ENCODE data around the gene TXNDC11.
"Not testable (repeated sequence)": the region's sequence is repeated elsewhere in the genome, so short reads cannot be mapped to it uniquely, and the experiment has no call there.

Gene TXNDC11, protein sequence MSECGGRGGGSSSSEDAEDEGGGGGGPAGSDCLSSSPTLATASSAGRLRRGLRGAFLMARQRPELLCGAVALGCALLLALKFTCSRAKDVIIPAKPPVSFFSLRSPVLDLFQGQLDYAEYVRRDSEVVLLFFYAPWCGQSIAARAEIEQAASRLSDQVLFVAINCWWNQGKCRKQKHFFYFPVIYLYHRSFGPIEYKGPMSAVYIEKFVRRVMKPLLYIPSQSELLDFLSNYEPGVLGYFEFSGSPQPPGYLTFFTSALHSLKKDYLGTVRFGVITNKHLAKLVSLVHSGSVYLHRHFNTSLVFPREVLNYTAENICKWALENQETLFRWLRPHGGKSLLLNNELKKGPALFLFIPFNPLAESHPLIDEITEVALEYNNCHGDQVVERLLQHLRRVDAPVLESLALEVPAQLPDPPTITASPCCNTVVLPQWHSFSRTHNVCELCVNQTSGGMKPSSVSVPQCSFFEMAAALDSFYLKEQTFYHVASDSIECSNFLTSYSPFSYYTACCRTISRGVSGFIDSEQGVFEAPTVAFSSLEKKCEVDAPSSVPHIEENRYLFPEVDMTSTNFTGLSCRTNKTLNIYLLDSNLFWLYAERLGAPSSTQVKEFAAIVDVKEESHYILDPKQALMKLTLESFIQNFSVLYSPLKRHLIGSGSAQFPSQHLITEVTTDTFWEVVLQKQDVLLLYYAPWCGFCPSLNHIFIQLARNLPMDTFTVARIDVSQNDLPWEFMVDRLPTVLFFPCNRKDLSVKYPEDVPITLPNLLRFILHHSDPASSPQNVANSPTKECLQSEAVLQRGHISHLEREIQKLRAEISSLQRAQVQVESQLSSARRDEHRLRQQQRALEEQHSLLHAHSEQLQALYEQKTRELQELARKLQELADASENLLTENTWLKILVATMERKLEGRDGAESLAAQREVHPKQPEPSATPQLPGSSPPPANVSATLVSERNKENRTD

GRCh38 chr16:11742536-11743307, at the start of gene TXNDC11:
Gene TXNDC11, minus strand, starts transcription at chr16:11742857. Its CDS starts 127 bp downstream, at chr16:11742730.
- peak; percentile 85 for DNase-seq

- DNase-seq, result no peak
Observed at GRCh38 chr16:11791144-11791828, 48.6 kb upstream of the TXNDC11 start.

DNA sequence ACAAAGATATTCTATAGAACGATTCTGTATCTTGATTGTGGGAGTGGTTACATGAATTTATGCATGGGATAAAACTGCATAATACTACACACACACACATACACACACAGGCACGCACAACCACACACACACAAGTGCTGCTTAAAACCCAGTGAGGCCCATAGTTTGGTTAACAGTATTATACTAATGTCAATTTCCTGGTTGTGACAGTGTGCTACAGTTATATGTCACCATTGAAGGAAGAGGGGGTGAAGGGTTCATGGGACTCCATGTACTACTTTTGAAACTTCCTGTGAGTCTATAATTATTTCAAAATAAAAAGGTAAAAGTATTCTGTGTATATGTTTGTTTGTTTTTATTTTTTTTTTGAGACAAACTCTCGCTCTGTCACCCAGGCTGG, 46.3 kb upstream of the TXNDC11 start:
- DNase-seq, result no peak

GRCh38 chr16:11784980-11785599, 42.4 kb upstream of the TXNDC11 start:
- not testable (repeated sequence) for DNase-seq

GRCh38 chr16:11784381-11784780, 41.7 kb upstream of the TXNDC11 start:
- DNase-seq, result not testable (repeated sequence)

DNA sequence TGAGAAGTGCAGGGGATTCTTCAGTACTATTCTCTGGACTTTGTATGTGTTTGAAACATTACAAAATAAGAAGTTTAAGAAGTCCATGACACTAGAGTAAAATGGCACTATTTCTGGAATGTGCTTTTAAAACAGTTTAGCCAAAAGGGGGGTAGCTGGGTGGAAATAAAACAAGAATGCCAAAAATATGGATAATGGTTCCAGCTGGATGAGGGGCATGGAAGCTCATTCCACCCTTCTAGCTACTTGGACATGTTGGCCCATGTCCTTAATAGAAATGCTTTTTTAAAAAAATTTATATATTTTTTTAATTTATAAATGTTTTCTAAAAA, 41.3 kb upstream of the TXNDC11 start:
- no peak for DNase-seq

- no peak for DNase-seq
Observed at GRCh38 chr16:11783319-11784037, 40.8 kb upstream of the TXNDC11 start.

GRCh38 chr16:11781773-11782172, 39.1 kb upstream of the TXNDC11 start:
- no peak for DNase-seq

DNA sequence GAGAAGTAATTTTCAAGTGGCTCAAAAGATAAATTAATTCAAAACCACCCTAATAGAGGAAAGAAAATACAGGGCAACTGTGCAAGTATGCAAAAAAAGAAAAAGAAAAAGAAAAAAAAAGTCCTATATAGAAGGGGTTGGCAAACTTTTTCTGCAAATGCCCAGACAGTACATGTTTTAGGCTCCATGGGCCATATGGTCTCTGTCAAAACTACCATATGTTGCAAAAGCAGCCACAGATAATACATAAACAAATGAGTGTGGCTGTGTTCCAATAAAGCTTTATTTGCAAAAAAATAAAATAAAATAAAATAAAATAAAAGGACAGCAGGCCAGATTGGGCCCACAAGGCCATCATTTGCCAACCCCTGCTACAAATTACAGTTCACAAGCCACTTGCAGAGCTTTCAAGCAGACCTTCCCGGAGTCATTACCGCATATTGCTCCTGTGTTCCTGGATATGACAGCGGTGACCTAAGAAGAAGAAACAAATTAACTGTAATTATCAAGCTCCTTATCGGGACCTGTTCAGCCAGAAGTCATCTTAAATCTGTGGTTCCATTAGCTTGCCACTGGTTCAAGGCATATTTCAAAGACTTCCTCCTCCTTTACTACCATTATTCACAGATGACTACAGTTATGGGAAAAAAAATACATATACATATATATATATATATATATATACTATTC, 38.5 kb upstream of the TXNDC11 start:
- no peak for DNase-seq

- no peak for DNase-seq
Observed at GRCh38 chr16:11779074-11779473, 36.4 kb upstream of the TXNDC11 start.

GRCh38 chr16:11774065-11774626, 31.5 kb upstream of the TXNDC11 start:
- no peak for DNase-seq

DNA sequence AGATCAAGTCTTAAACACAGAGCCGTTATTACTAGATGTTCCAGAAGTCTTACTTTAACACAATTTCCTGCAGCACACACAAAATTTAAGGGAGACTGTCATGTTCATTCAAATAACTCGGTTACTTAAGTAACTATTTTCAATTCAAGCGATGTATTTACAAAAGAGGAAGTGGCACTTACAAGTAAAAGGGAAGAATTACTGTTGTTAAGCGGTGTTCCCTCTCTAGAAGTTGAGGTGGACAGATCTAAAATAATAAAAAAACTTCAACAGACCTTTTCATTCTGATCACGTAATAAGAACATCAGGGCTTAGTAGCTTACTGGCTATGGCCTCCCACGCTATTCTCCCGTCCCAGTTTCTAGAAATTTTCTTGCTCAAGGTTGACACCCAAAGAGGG, 26.2 kb upstream of the TXNDC11 start:
- DNase-seq, result no peak

- DNase-seq, result no peak
Observed at GRCh38 chr16:11762431-11762830, 19.8 kb upstream of the TXNDC11 start.

GRCh38 chr16:11759997-11760396, 17.3 kb upstream of the TXNDC11 start:
- no peak for DNase-seq

- DNase-seq, result no peak
Observed at GRCh38 chr16:11759163-11759834, 16.6 kb upstream of the TXNDC11 start.

DNA sequence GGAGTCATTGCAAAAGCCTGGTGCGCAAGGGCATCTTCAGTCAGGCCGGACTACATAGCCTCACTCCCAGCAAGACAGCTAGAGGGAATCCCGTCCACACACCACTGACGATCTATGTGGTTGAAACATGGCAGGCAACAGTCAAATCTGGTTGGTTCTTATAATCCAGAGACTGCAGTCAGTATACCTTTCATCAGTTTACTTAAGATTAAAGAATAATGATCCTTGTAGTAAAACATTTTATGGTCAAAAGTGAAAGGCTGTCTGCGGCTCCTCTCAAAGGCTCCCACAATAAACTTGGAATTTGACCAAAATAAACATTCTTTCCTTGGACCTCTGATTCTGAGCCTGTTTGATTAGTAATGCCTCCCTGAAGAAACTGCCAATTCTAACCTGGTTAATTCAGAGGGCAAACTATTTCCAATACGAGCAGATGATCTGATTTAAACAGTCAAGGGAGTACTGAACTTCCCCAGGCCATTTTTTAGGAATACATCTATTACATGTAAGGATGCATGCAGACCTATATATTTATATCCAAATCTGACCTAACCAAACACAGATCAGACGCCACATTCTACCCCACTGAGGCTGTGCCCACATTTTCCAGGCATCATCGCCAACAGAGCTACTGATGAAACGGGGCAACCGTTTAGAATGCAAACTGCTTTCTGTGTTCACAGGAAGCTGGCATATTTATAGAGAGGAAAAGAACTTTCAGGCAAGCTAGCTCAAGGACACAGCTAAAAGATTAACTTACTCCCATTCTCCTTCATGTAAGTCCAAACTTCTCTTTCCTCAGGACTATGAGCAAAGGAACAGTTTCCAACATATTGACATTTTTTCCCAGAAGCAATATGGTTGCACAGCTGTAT, 15.3 kb upstream of the TXNDC11 start:
- DNase-seq, result no peak

DNA sequence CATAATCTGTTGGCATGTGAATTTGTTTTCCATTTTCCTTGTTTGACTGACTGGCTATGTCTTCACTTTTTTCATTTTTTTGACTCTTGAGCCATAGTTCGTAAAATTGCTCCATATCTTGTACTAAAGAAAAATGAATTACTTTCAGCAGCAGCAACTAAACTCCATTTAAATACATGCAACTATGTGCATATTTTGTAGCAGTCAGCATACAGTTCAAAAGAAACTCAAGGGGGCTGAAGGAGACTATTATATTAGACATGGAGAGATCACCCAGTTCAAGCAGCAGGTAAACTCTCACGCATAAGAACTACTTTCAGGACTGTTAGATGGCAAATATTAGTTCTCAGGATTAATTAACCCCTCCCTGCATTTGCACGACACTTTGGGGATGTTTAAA, 13.6 kb upstream of the TXNDC11 start:
- DNase-seq, result no peak

DNA sequence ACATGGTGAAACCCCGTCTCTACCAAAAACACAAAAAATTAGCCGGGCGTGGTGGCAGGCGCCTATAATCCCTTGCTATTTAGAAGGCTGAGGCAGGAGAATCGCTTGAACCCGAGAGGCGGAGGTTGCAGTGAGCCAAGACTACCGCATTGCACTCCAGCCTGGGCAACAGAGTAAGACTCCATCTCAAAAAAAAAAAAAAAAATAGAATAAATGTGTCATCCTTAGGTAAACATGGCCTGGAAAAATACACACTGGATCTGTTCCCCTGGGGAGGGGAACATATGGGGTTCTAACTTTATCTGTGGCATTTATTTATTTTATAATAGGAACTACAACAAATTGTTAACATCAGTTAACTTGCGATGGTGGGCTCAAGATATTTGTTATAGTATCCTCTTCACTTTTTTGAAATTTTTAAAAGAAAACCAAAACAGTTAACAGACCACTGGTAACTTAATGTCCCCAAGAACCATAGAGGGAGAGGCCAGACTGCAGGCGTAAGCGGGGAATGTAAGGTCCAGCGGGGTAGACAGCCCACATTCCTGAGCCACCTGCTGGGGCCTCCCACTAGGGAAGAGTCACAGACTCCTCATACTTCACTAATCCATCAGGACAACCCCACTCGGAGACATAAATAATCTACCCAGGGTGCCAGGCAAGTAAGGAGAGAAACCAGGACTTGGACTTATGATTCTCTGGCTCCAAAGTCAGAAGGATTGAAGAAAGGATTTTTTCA, 12.5 kb upstream of the TXNDC11 start:
- DNase-seq, result no peak
